ENCODE measurements around the gene CDK14.

GRCh38 chr7:91041141-91041540, 445.0 kb downstream of the CDK14 start:
- TF ChIP-seq EZH2 (IDR thresholded peaks at IDR 0.05; ENCODE audit: low read depth, low read length, severe bottlenecking) (no peak), CEBPB (IDR thresholded peaks at IDR 0.05; ENCODE audit: low read depth, low read length) (no peak), CTCF (IDR thresholded peaks at IDR 0.05; ENCODE audit: control extremely low read depth in 1 of 3, insufficient read depth in 1 of 3, low read depth in 1 of 3, low read length in 3 of 3) (no peak), YY1 (IDR thresholded peaks at IDR 0.05; ENCODE audit: low read depth, low read length) (no peak), CHD2 (IDR thresholded peaks at IDR 0.05; ENCODE audit: low read length) (no peak), POLR2AphosphoS5 (IDR thresholded peaks at IDR 0.05; ENCODE audit: low read depth, low read length) (no peak), NRF1 (IDR thresholded peaks at IDR 0.05; ENCODE audit: low read depth, low read length) (no peak), EP300 (IDR thresholded peaks at IDR 0.05; ENCODE audit: borderline replicate concordance in 1 of 2, low read depth in 2 of 2, low read length in 2 of 2) (no peak), RAD21 (IDR thresholded peaks at IDR 0.05 in 1 of 2, conservative IDR thresholded peaks at IDR 0.05 in 1 of 2; ENCODE audit: low read depth in 2 of 2, low read length in 2 of 2) (no peak), ZNF274 (IDR thresholded peaks at IDR 0.05; ENCODE audit: borderline replicate concordance, extremely low read depth, low read length) (no peak), RNF2 (IDR thresholded peaks at IDR 0.05; ENCODE audit: borderline replicate concordance, low read depth, low read length, missing control alignments, poor library complexity, severe bottlenecking) (no peak)
